Hindlimb muscle (tissue), 1 donor: ENCODE results near the gene ABO. TPM values are rescaled to one million over a fixed set of nuclear protein-coding genes. Genes with fewer than 3 reads are reported as not detected.
A peak's percentile ranks its signal among the peaks of the same experiment; 100 is the strongest.
"Not testable (repeated sequence)": the region's sequence is repeated elsewhere in the genome, so short reads cannot be mapped to it uniquely, and the experiment has no call there.

Experiments used
- DNase-seq: peaks from one replicate; pipeline ENCODE4 v3.0.0-alpha.2; 2013
- polyA plus RNA-seq: library from polyadenylated mRNA; unstranded; fragments of 120-200 nt; gene quantifications from one replicate; pipeline ENCODE4 v1.2.1, GENCODE V29; 2013; ENCODE audit not compliant: insufficient read length

The ABO gene
- polyA plus RNA-seq, 1 donor: 4.5 TPM

GRCh38 chr9:133239533-133240090, 35.4 kb downstream of the ABO start:
- no peak for DNase-seq

- peak; percentile 52 for DNase-seq
Observed at GRCh38 chr9:133238851-133239532, 36.0 kb downstream of the ABO start.

GRCh38 chr9:133238272-133238850, 36.6 kb downstream of the ABO start:
- peak; percentile 80 for DNase-seq

GRCh38 chr9:133237035-133237731, 37.8 kb downstream of the ABO start:
- peak; percentile 72 for DNase-seq

GRCh38 chr9:133236291-133237034, 38.5 kb downstream of the ABO start:
- DNase-seq: not testable (repeated sequence)

GRCh38 chr9:133235549-133236222, 39.3 kb downstream of the ABO start:
- DNase-seq: no peak

GRCh38 chr9:133234577-133235322, 40.3 kb downstream of the ABO start:
- no peak for DNase-seq

- no peak for DNase-seq
Observed at GRCh38 chr9:133233681-133234432, 41.1 kb downstream of the ABO start.

GRCh38 chr9:133231934-133232568, 43.0 kb downstream of the ABO start:
- DNase-seq: not testable (repeated sequence)

GRCh38 chr9:133230514-133230913, 44.5 kb downstream of the ABO start:
- not testable (repeated sequence) for DNase-seq

GRCh38 chr9:133230093-133230492, 44.9 kb downstream of the ABO start:
- no peak for DNase-seq

- DNase-seq: not testable (repeated sequence)
Observed at GRCh38 chr9:133228474-133229193, 46.4 kb downstream of the ABO start.

- not testable (repeated sequence) for DNase-seq
Observed at GRCh38 chr9:133227996-133228395, 47.0 kb downstream of the ABO start.

GRCh38 chr9:133227242-133227860, 47.6 kb downstream of the ABO start:
- no peak for DNase-seq

GRCh38 chr9:133226219-133227171, 48.5 kb downstream of the ABO start:
- no peak for DNase-seq

- no peak for DNase-seq
Observed at GRCh38 chr9:133225171-133226011, 49.6 kb downstream of the ABO start.

- DNase-seq: no peak
Observed at GRCh38 chr9:133224762-133225161, 50.2 kb downstream of the ABO start.
